Stimulated activated CD8-positive, alpha-beta memory T cell treated with anti-CD3 and anti-CD28 coated beads, Interleukin-12 subunit alpha, Interleukin-12 subunit beta, amount 100 ng/mL, for 24 hours (primary cell): ENCODE results near the gene NOTO.

Source experiments
- DNase-seq: peaks from one replicate; pipeline ENCODE4 v3.0.0-alpha.2; 2020; ENCODE audit errors: extremely low read depth

Gene NOTO

DNA sequence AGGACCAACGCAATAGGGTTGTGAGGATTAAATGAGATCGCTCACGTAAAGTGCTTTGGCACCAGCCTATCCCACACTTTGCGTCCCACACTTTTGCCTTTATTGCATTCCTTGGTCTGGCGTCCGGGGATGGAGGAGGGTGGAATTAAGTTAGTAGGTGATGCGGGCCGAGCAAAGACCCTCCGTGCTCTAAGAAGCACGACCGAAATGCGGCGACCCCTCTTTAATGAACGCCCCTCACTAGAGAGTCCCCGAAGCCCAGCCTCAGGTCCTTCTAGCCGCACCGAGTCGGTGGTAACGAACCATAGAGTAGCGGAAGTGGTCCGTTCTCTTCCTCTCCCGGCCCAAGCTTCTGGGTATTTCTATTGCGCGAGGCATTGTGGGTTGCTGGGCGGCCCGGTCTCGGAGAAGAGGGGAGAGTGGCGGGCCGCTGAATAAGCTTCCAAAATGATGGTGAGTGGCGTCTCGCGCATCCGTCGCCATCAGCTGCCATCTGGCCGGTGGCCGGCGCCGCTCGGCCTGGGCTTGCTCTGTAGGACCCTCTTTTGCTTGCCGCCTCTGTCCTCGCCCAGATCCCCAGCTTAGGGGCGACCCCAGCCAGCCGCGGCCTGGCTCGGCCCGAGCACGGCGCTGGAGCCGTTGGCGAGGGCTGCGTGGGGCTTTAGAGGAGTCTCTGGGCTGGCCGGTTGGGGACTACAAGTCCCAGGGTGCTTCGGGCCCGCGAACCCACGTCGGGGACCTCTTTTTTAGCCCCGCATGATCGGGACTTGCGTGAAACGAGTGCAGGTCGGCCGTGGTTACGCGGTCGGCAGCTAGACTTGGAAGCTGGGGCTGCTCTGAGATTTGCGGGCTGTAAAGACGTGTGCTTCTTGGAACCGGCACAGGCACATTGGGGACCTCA, 31.8 kb downstream of the NOTO start, which contains the start of gene CCT7:
Gene CCT7, plus strand, starts transcription at position 377 of the 901 bp plus-strand sequence. Its CDS starts 71 bp downstream, at position 448.
- peak; percentile 66 for DNase-seq

GRCh38 chr2:73235315-73236028, 33.1 kb downstream of the NOTO start:
- no peak for DNase-seq

DNA sequence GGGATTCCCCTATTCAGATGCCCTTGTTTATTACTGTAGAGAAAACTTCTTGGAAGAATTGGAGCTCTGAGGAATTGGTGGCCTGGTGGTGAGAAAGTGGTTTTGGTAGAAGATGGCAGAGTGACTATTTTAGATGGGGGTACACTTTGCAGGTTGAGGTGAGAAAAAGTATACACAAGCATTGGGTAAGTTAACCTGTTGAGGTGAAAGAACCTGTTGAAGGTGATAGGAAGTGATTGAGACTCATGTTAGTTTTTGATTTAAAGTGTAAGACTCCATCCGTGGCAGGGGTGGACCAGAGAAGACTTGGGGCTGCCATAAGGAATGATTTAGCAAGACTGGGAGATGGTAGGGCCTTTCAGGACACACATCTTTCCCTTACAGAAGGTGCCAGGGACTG, 34.8 kb downstream of the NOTO start:
- no peak for DNase-seq

DNA sequence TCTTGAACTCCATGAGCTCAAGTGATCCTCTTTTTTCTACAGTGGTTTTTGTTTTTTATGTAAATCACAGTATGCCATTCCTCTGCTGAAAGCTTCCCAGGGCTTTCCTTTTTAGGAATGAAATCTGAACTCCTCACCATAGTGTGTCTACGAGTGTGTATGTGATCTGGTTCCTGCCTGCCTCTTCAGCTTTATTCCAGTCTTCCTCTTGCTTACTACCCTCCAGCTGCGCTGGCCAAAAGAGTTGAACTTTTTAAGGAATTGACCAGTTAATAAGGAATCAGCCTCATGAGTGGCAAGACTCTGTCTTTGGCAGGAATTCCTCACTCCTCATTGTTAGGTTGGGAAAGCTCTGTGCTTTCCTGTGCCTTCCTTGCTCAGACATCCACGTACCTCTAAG, 35.8 kb downstream of the NOTO start:
- no peak for DNase-seq

- DNase-seq, result no peak
Measured at GRCh38 chr2:73238976-73239375, 36.6 kb downstream of the NOTO start.

DNA sequence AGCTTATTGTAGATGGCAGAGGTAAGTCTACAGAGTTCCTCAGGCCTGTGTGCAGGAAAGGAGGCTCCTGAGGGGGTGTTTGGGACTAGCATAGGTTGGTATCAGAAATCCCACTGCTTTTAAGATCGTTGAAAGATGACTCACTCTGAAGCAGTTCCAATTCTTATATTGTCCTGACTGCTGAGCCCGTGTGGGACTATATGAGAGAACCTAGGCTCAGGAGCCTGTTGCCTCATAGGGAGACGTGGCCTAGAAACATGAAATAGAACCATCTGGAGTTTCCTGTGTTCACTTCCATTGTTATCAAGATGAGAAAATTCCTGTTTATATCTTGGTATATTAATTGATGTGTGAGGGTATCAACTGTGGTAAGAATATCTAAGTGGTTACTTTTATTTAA, 37.4 kb downstream of the NOTO start:
- DNase-seq, result no peak

DNA sequence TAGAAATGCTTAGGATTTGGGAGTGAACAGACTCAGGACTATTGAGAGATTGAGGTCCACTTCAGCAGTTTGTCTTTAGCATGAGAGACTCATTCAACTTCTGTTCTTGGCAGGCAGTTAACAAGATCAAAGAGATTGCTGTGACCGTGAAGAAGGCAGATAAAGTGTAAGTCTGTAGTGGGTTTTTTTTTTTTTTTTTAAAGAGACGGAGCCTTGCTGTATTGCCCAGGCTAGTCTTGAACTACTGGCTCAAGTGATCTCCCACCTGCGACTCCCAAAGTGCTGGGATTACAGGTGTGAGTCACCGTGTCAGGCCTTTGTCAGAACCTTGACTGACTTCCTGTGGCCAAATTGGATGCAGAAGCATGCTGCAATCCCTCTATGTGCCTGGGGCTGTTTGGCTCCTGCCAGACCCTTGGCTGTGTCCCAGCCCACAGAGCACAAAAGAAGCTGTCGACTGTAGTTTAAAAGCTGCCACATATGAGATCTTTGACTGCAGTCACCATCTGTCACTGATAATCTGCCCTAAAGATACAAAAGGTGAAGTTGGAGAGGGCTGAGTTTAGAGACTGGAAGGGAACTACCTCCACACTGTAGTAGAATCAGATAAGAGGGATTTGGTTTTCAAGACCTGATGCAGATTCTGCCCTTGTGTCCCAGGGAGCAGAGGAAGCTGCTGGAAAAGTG, 41.7 kb downstream of the NOTO start:
- no peak for DNase-seq

- no peak for DNase-seq
Measured at GRCh38 chr2:73244580-73244979, 42.2 kb downstream of the NOTO start.

DNA sequence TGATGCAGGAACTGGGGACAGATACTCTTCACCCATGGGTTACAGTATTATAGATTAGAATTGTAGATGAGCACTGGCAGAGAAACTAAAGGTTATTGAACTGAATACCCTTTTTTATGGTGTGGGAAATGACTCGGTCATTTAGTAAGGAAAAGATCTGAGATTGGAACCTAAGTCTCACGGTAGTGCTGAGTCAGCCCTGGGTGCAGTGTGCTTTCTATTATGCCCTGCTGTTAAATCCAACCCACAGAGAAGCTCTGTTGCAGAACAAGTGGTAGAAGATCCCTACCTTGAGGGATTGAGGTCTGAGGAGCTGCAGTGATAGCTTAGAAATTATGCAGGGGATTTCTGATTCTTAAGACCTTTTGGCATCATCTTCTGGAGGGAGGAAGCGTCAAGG, 44.5 kb downstream of the NOTO start:
- DNase-seq, result no peak

GRCh38 chr2:73249636-73250035, 47.3 kb downstream of the NOTO start:
- DNase-seq, result no peak

- no peak for DNase-seq
Measured at GRCh38 chr2:73250872-73251846, 48.8 kb downstream of the NOTO start.

DNA sequence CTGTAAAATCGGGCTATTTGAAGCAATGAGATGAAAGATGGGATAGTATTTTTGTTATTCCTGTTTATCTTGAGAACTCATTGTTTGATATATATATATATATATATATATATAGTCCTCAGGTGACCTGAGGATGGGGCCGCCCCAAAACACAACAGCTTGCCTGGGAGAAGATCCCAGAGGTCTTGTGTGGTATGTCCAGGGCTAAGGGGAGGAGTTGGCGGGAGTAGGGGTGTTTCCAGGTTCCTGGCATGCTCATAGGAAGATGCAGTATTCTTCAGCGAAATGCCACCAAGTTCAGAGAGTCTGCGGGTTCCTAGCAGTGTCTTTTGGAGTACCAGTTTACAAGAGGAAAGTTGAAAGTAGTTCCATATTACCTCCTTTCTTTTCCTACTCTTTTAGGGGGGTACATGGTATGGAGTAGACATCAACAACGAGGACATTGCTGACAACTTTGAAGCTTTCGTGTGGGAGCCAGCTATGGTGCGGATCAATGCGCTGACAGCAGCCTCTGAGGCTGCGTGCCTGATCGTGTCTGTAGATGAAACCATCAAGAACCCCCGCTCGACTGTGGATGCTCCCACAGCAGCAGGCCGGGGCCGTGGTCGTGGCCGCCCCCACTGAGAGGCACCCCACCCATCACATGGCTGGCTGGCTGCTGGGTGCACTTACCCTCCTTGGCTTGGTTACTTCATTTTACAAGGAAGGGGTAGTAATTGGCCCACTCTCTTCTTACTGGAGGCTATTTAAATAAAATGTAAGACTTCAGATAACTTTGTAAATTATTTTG, 50.1 kb downstream of the NOTO start:
- DNase-seq, result no peak

DNA sequence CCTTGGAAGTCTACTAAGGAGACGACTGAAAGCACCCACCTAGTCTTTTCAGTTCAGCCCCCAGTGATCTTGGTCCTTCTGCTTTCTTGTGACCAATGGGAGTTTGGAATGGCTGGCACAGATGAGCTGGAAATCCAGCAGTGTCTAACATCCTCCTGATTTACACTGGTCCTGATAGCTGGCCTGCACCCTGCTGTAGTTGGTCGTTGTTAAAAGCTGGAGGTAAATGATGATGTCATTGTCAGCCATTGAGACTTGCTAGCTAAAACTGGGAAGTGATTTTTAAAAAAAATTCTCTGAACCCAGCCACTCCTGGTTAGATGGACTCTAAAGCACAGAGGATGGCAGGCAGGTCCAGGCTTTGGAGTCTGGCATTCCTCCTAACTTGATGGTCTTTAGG, 51.0 kb downstream of the NOTO start:
- DNase-seq, result no peak

DNA sequence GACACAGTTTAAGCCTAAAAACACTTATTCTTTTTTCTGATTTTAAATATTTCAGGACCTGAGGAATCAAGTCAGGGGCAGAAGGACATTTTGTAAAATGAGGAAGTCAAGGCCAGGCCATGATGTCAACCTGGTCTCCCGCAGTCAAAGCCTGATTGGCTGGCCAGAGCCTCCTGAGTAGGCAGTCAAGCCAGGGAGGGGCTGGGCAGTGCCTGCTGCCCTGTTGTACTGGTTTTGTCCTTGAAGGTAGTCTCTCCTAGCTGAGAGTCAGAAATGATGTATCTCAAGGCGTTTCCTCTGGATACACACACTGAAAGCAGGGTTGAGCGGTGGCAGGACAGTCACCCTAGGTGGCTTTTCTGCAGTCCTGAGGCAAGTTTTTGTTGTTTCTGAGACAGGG, 51.5 kb downstream of the NOTO start:
- DNase-seq, result no peak

- DNase-seq, result no peak
Measured at GRCh38 chr2:73254343-73255006, 52.1 kb downstream of the NOTO start.

GRCh38 chr2:73255007-73255644, 52.8 kb downstream of the NOTO start:
- DNase-seq, result no peak

GRCh38 chr2:73255907-73256617, 53.7 kb downstream of the NOTO start:
- no peak for DNase-seq

DNA sequence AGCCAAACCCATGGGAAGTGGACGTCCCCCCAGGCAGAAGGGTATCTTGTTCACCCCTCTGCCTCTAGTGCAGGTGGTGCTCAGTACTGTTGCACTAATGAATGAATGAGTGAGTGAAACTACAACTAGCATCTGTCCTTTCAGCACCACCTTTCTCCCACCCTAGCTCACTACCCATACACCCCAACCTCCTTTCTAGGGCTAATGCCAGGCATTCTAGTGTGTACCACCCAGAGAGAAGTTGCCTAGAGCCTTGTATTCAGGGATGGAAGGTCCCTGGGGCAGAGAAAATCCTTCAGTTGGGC, 54.2 kb downstream of the NOTO start:
- no peak for DNase-seq

DNA sequence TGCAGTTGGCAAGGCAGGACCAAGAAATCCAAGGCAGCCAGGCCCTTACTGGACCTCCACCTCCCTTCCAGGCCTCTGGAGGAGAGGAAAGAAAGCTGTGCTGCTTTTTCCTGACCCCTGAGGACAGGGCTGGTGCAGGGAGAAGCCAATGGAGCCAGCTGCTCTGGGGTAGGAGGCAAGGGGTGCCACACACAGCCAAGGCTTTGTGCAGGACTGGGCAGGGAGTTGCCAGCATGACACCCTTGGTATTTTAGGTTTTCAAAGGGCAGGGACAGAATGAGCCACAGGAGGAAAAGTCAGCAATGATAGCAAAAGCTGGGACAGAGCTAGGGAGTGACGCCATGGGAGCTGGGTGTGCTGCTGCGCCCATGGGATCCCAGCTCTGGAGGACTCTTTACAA, 54.6 kb downstream of the NOTO start:
- no peak for DNase-seq
